Loucy (cell line): ENCODE results near the gene ALG8.
A peak's percentile ranks its signal among the peaks of the same experiment; 100 is the strongest.
"Not testable (repeated sequence)": the region's sequence is repeated elsewhere in the genome, so short reads cannot be mapped to it uniquely, and the experiment has no call there.

ENCODE experiments used
- H2AFZ ChIP-seq: fragments of 200-600 bp; sonication (generic); 2 replicates; pipeline ENCODE4 v1.6.0; 2016; ENCODE audit warnings: antibody characterized with exemption, mild to moderate bottlenecking, low read length, moderate library complexity
- H3F3A ChIP-seq: fragments of 200-600 bp; 2 replicates; pipeline ENCODE4 v1.6.0; 2016; ENCODE audit warnings: antibody characterized with exemption, low read depth, mild to moderate bottlenecking
- H3K27me3 ChIP-seq: fragments of 200-600 bp; sonication (generic); 2 replicates; pipeline ENCODE4 v1.6.1; 2014; ENCODE audit warnings: low read length, mild to moderate bottlenecking; ENCODE audit not compliant: insufficient read depth, poor library complexity, severe bottlenecking
- H3K36me3 ChIP-seq: fragments of 200-600 bp; sonication (generic); 2 replicates; pipeline ENCODE4 v1.6.1; 2016; ENCODE audit warnings: low read length; ENCODE audit not compliant: insufficient read depth
- H3K4me1 ChIP-seq: fragments of 200-600 bp; sonication (generic); 2 replicates; pipeline ENCODE4 v1.5.1; 2014; ENCODE audit warnings: low read length, mild to moderate bottlenecking; ENCODE audit not compliant: insufficient read depth, poor library complexity, severe bottlenecking
- H3K4me2 ChIP-seq: fragments of 200-600 bp; sonication (generic); 2 replicates; pipeline ENCODE4 v1.6.0; 2014; ENCODE audit warnings: antibody characterized with exemption, low read length, low read depth, mild to moderate bottlenecking; ENCODE audit not compliant: poor library complexity, severe bottlenecking
- H3K4me3 ChIP-seq: fragments of 200-600 bp; sonication (generic); 2 replicates; pipeline ENCODE4 v1.5.1; 2014; ENCODE audit warnings: low read length, mild to moderate bottlenecking, mixed read lengths; ENCODE audit not compliant: poor library complexity, severe bottlenecking
- H3K79me2 ChIP-seq: fragments of 200-600 bp; sonication (generic); 2 replicates; pipeline ENCODE4 v1.6.1; 2014; ENCODE audit warnings: low read length; ENCODE audit not compliant: insufficient read depth
- H3K9ac ChIP-seq: fragments of 200-600 bp; sonication (generic); 2 replicates; pipeline ENCODE4 v1.6.0; 2014; ENCODE audit warnings: mild to moderate bottlenecking, low read depth, low read length, moderate library complexity; ENCODE audit not compliant: poor library complexity, severe bottlenecking
- H3K9me2 ChIP-seq: fragments of 200-600 bp; sonication (generic); replicated peaks from 2 replicates; pipeline ENCODE4 v1.6.1; 2016; ENCODE audit warnings: low read depth, low read length, mixed read lengths
- H3K9me3 ChIP-seq: fragments of 200-600 bp; sonication (generic); 2 replicates; pipeline ENCODE4 v1.6.1; 2014; ENCODE audit warnings: mild to moderate bottlenecking, antibody characterized with exemption, low read length, low read depth; ENCODE audit not compliant: insufficient read depth
- H4K20me1 ChIP-seq: fragments of 200-600 bp; sonication (generic); 2 replicates; pipeline ENCODE4 v1.6.0; 2014; ENCODE audit warnings: antibody characterized with exemption, low read length, mild to moderate bottlenecking; ENCODE audit not compliant: insufficient read depth, poor library complexity, severe bottlenecking
- CTCF ChIP-seq: fragments of 200-600 bp; sonication (generic); conservative IDR thresholded peaks from 2 replicates; pipeline ENCODE4 v1.5.1; 2014; ENCODE audit warnings: mild to moderate bottlenecking, antibody characterized with exemption, low read length
- EZH2phosphoT487 ChIP-seq: fragments of 200-600 bp; IDR thresholded peaks from 2 replicates; pipeline ENCODE4 v1.6.1; 2018; ENCODE audit warnings: antibody characterized with exemption, mild to moderate bottlenecking, moderate library complexity, borderline replicate concordance

The ALG8 gene

GRCh38 chr11:78079232-78080083 is 60.0 kb downstream of the ALG8 start, which contains the start of gene NDUFC2:
Gene NDUFC2, minus strand, starts transcription at chr11:78079862. Its CDS starts 118 bp downstream, at chr11:78079744.
- H2AFZ ChIP-seq = peak within 1 kb of the TSS; percentile 96
- H3K4me2 ChIP-seq = peak within 1 kb of the TSS; percentile 94
- peak within 1 kb of the TSS; percentile 90 for H3K9ac ChIP-seq
- no peaks in the 10 kb centered on the region for H3F3A ChIP-seq
- no peaks in the 10 kb centered on the region for H3K36me3 ChIP-seq
- H3K4me3 ChIP-seq = peak within 1 kb of the TSS; percentile 92
- TF ChIP-seq CTCF (no peak), EZH2phosphoT487 (no peak)
- H3K79me2 ChIP-seq = peaks cover 57% of the 10 kb centered on the region
- no peaks in the 10 kb centered on the region for H3K9me3 ChIP-seq
- H3K9me2 ChIP-seq = no peaks in the 10 kb centered on the region
- peaks cover 43% of the 10 kb centered on the region for H4K20me1 ChIP-seq
- peaks cover 53% of the 10 kb centered on the region for H3K4me1 ChIP-seq
- H3K27me3 ChIP-seq = no peaks in the 10 kb centered on the region

GRCh38 chr11:78078218-78079167 is 60.9 kb downstream of the ALG8 start:
- Histone ChIP-seq H3K36me3 (no peaks in the 10 kb centered on the region), H3K9me2 (no peaks in the 10 kb centered on the region), H3K27me3 (no peaks in the 10 kb centered on the region), H3K4me2 (peak overlapping the region; percentile 94), H3K9ac (peak overlapping the region; percentile 90), H3K4me1 (peaks cover 53% of the 10 kb centered on the region), H4K20me1 (peaks cover 43% of the 10 kb centered on the region), H3F3A (no peaks in the 10 kb centered on the region), H2AFZ (no peak overlapping the region), H3K9me3 (no peaks in the 10 kb centered on the region), H3K4me3 (peak overlapping the region; percentile 92), H3K79me2 (peaks cover 66% of the 10 kb centered on the region)
- TF ChIP-seq CTCF (no peak), EZH2phosphoT487 (no peak)

GRCh38 chr11:78077592-78077991 is 61.8 kb downstream of the ALG8 start:
- H3K36me3 ChIP-seq, H3K27me3 ChIP-seq, H3K9me3 ChIP-seq, H3F3A ChIP-seq, H3K9me2 ChIP-seq, H2AFZ ChIP-seq: not testable (repeated sequence)
- peaks cover 49% of the 10 kb centered on the region for H4K20me1 ChIP-seq
- peak overlapping the region; percentile 94 for H3K4me2 ChIP-seq
- H3K4me1 ChIP-seq = peaks cover 58% of the 10 kb centered on the region
- H3K9ac ChIP-seq = peak overlapping the region; percentile 90
- peak overlapping the region; percentile 92 for H3K4me3 ChIP-seq
- peaks cover 75% of the 10 kb centered on the region for H3K79me2 ChIP-seq
